Measurements from ENCODE around the gene MRRF.

DNA sequence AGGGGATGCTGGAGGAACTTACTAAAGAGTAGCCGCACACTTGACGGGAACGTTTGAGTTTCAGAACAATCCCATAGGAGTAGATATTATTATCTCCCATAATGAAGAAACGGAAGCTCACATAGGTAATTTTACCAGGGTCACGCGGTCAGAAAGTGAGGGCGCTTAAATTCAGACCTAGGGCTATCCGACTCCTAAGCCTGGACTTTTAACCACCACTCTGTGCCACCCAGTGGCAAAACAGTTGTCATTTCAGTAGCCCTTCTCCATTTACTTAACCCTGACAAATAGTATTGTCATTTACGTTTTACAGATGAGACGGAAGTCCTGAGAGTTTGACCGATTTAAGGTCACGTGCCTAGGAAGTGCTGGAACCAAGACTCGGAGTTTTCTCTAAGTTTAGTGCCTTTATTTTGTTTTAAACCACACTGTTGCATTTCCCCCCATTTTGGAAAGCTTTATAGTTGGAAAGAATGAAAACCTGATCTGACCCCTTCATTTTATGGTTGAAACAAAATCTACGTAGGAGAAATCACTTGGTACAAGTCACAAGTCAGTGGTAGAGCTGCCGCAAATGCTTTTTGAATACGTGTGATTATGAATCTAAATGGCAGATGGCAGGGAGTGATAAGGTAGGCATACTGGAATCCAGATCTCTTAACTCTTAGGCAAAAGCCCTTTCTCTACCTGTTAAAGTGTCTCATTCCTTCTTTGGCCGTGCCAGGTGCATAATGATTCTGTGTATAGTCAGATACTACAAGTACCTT is 650 bp downstream of the MRRF start:
- TF ChIP-seq POLR2A (IDR thresholded peaks at IDR 0.05; ENCODE audit: low read depth, low read length) (no peak), POLR2AphosphoS5 (IDR thresholded peaks at IDR 0.05; ENCODE audit: low read depth, low read length) (no peak), TAF1 (IDR thresholded peaks at IDR 0.05; ENCODE audit: borderline replicate concordance, low read depth, low read length) (no peak; the same call in 1 of the 2 replicates)

Data from GM12892 (cell line).